ENCODE measurements around the gene TMEM167B. TPM values are rescaled to one million over a fixed set of nuclear protein-coding genes. Genes with fewer than 3 reads are reported as not detected.

The TMEM167B gene
- polyA plus RNA-seq, 1 of the 3 experiments (the other 2 are of a cell fraction), result 12.7 TPM

GRCh38 chr1:109067883-109068282 lies 22.7 kb upstream of the TMEM167B start:
- ChIA-PET POLR2A (no interaction called here), CTCF (interaction anchor here (1.3 to 3.5 kb wide), 2 partner anchors 32 to 45 kb away, joined by 7 to 11 read pairs; partner anchors contain the start of gene ELAPOR1)
- no peak overlapping the region for H3K9ac ChIP-seq
- no peaks in the 10 kb centered on the region for H3K4me1 ChIP-seq (ENCODE audit: control insufficient read depth in 1 of 2, insufficient read depth in 2 of 2, low read depth in 1 of 2, low read length in 1 of 2)
- no peak overlapping the region for H3K4me2 ChIP-seq
- no peaks in the 10 kb centered on the region for H3K9me3 ChIP-seq
- no peak for DNase-seq
- H3K27ac ChIP-seq (ENCODE audit: low read depth in 2 of 2, low read length in 1 of 2), result no peak overlapping the region
- H3K36me3 ChIP-seq (replicated peaks in 1 of 2; ENCODE audit: control insufficient read depth in 1 of 2, insufficient read depth in 2 of 2, low read length in 1 of 2), result peaks cover 28 to 69% of the 10 kb centered on the region in 2 experiments
- H3K9me2 ChIP-seq, result no peaks in the 10 kb centered on the region
- WGBS (ENCODE audit: low lambda C conversion rate), result 87% methylated on average over 8 of the region's 8 CpGs
- peaks cover 32% of the 10 kb centered on the region for H4K20me1 ChIP-seq (ENCODE audit: insufficient read depth)
- H2AFZ ChIP-seq (ENCODE audit: low read depth), result no peak overlapping the region
- TF ChIP-seq RXRA (IDR thresholded peaks at IDR 0.05; ENCODE audit: borderline replicate concordance, low read depth), result no peak
- TF ChIP-seq TAF1 (IDR thresholded peaks at IDR 0.05; ENCODE audit: borderline replicate concordance, low read depth, low read length), result no peak
- no peak for TF ChIP-seq RAD21 (IDR thresholded peaks at IDR 0.05; ENCODE audit: low read length)
- TF ChIP-seq, protein P1, sequence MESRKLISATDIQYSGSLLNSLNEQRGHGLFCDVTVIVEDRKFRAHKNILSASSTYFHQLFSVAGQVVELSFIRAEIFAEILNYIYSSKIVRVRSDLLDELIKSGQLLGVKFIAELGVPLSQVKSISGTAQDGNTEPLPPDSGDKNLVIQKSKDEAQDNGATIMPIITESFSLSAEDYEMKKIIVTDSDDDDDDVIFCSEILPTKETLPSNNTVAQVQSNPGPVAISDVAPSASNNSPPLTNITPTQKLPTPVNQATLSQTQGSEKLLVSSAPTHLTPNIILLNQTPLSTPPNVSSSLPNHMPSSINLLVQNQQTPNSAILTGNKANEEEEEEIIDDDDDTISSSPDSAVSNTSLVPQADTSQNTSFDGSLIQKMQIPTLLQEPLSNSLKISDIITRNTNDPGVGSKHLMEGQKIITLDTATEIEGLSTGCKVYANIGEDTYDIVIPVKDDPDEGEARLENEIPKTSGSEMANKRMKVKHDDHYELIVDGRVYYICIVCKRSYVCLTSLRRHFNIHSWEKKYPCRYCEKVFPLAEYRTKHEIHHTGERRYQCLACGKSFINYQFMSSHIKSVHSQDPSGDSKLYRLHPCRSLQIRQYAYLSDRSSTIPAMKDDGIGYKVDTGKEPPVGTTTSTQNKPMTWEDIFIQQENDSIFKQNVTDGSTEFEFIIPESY (IDR thresholded peaks at IDR 0.05; ENCODE audit: borderline replicate concordance, low read depth), result no peak
- no peak for TF ChIP-seq IRF3 (IDR thresholded peaks at IDR 0.05; ENCODE audit: low read depth, low read length)
- no peak for TF ChIP-seq NRF1 (IDR thresholded peaks at IDR 0.05; ENCODE audit: low read depth, low read length)
- no peak for TF ChIP-seq PBX3 (IDR thresholded peaks at IDR 0.05)
- TF ChIP-seq RCOR1 (IDR thresholded peaks at IDR 0.05; ENCODE audit: low read length), result no peak
- no peak for TF ChIP-seq SMC3 (IDR thresholded peaks at IDR 0.05; ENCODE audit: low read depth, low read length)
- TF ChIP-seq CTCF (IDR thresholded peaks at IDR 0.05), result no peak
- no peak for TF ChIP-seq FOSL2 (IDR thresholded peaks at IDR 0.05; ENCODE audit: borderline replicate concordance, low read depth)
- TF ChIP-seq GATA2 (CRISPR knock-in tag; IDR thresholded peaks at IDR 0.05), result no peak
- H3F3A ChIP-seq (replicated peaks; ENCODE audit: insufficient read depth), result peaks cover 13% of the 10 kb centered on the region
- H3K27me3 ChIP-seq (ENCODE audit: insufficient read depth), result no peaks in the 10 kb centered on the region
- no peak overlapping the region for H3K4me3 ChIP-seq (ENCODE audit: low read depth in 2 of 2, low read length in 1 of 2)
- H3K79me2 ChIP-seq (ENCODE audit: insufficient read depth), result peaks cover 88% of the 10 kb centered on the region

Measured in SK-N-SH (cell line).